ENCODE measurements around the gene RAB17. TPM values are rescaled to one million over a fixed set of nuclear protein-coding genes. Genes with fewer than 3 reads are reported as not detected.

The RAB17 gene
- total RNA-seq, 1 experiment from 2014 or later, result 41.8 TPM

DNA sequence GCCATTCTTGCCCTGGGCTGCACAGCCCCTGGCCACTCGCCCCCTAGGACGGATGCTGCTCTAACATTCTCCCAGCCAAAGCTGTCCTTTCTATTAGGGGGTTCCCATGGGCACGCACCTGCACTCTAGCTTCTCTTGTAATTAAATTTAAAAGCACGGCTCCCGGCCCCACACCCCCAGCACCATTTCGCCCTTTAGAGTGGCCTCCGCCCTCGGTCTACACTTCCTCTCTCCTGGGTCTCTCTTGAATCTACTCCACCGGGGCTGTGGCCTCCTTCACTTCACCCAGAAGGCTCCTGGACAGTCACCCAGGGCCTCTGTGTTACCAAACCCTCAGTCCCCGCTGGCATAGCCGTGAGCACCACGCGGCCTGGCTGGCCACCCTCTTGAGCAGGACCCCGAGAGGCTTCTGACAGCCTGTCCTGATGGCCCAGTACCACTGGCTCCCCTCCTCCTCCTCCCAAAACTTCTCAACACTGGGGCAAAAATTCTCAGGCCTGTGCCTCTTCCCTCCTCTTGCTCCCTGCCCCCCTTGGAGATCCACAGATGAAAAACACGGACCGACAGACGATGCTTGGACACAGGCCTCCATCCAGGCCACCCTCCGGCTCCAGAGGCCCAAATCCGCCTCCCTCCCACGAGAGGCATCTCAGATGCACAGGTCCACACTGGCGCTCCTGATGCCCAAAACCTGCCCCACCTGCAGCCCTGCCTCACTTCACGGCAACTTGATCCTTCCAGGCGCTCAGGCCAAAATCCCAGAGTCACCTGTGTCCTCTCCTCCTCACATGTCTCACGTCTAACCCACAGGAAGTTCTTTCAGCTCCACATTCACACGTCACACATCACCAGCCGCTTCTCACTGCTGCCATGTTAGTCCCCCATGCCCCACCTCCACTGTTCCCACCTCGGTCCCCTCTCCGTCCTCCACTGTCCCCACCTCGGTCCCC is 6.9 kb upstream of the RAB17 start:
- Histone ChIP-seq H3K4me1 (ENCODE audit: control insufficient read depth in 1 of 2, insufficient read depth in 2 of 2, low read length in 2 of 2) (peaks cover 4 to 6% of the 10 kb centered on the region in 2 experiments; a peak in 2 of 4 replicates), H3K9me3 (ENCODE audit: control insufficient read depth in 1 of 2, insufficient read depth in 1 of 2, low read depth in 1 of 2, low read length in 2 of 2) (no peaks in the 10 kb centered on the region), H3K9ac (ENCODE audit: low read length) (no peak overlapping the region), H3K79me2 (ENCODE audit: insufficient read depth, low read length) (no peaks in the 10 kb centered on the region), H3K9me2 (ENCODE audit: insufficient read depth) (no peaks in the 10 kb centered on the region), H3K27ac (ENCODE audit: low read depth, low read length) (no peak overlapping the region), H3K4me3 (replicated peaks in 1 of 2; ENCODE audit: low read depth in 1 of 2, low read length in 2 of 2) (no peak overlapping the region), H3K4me2 (ENCODE audit: low read length) (no peak overlapping the region), H3K36me3 (ENCODE audit: control insufficient read depth in 1 of 2, insufficient read depth in 2 of 2, low read length in 2 of 2) (no peaks in the 10 kb centered on the region), H3K27me3 (ENCODE audit: insufficient read depth, low read length) (no peaks in the 10 kb centered on the region), H4K20me1 (ENCODE audit: insufficient read depth) (no peaks in the 10 kb centered on the region), H2AFZ (ENCODE audit: low read depth, low read length, poor library complexity, severe bottlenecking) (no peak overlapping the region)
- BruUV-seq (replicated peaks), result no TSS peak
- ChIA-PET RAD21 (ENCODE audit: low non-redundant PET in 1 of 2, low total read pairs in 2 of 2, uncharacterized antibody in 2 of 2, unreplicated experiment in 2 of 2) (no interaction called here), CTCF (no interaction called here), POLR2A (no interaction called here)
- intact Hi-C loops (cut with micrococcal nuclease), result no loop called here
- no peak for ATAC-seq
- no peak for DNase-seq (ENCODE audit: low read depth, low spot score)
- TF ChIP-seq ZNF274 (IDR thresholded peaks at IDR 0.05; ENCODE audit: low read depth, low read length), result no peak
- TF ChIP-seq, protein P1, sequence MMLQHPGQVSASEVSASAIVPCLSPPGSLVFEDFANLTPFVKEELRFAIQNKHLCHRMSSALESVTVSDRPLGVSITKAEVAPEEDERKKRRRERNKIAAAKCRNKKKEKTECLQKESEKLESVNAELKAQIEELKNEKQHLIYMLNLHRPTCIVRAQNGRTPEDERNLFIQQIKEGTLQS (IDR thresholded peaks at IDR 0.05), result no peak
- TF ChIP-seq, protein P2, sequence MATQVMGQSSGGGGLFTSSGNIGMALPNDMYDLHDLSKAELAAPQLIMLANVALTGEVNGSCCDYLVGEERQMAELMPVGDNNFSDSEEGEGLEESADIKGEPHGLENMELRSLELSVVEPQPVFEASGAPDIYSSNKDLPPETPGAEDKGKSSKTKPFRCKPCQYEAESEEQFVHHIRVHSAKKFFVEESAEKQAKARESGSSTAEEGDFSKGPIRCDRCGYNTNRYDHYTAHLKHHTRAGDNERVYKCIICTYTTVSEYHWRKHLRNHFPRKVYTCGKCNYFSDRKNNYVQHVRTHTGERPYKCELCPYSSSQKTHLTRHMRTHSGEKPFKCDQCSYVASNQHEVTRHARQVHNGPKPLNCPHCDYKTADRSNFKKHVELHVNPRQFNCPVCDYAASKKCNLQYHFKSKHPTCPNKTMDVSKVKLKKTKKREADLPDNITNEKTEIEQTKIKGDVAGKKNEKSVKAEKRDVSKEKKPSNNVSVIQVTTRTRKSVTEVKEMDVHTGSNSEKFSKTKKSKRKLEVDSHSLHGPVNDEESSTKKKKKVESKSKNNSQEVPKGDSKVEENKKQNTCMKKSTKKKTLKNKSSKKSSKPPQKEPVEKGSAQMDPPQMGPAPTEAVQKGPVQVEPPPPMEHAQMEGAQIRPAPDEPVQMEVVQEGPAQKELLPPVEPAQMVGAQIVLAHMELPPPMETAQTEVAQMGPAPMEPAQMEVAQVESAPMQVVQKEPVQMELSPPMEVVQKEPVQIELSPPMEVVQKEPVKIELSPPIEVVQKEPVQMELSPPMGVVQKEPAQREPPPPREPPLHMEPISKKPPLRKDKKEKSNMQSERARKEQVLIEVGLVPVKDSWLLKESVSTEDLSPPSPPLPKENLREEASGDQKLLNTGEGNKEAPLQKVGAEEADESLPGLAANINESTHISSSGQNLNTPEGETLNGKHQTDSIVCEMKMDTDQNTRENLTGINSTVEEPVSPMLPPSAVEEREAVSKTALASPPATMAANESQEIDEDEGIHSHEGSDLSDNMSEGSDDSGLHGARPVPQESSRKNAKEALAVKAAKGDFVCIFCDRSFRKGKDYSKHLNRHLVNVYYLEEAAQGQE (IDR thresholded peaks at IDR 0.05; ENCODE audit: low read depth), result no peak
- TF ChIP-seq SP1 (IDR thresholded peaks at IDR 0.05; ENCODE audit: low read depth), result no peak
- TF ChIP-seq, protein P3, sequence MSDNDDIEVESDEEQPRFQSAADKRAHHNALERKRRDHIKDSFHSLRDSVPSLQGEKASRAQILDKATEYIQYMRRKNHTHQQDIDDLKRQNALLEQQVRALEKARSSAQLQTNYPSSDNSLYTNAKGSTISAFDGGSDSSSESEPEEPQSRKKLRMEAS (IDR thresholded peaks at IDR 0.05), result no peak
- no peak for TF ChIP-seq YY1 (IDR thresholded peaks at IDR 0.05; ENCODE audit: extremely low read depth, insufficient replicate concordance, low read depth, low read length)
- TF ChIP-seq EGR1 (IDR thresholded peaks at IDR 0.05; ENCODE audit: low read depth), result no peak
- TF ChIP-seq SRF (IDR thresholded peaks at IDR 0.05; ENCODE audit: low read depth), result no peak
- TF ChIP-seq RAD21 (IDR thresholded peaks at IDR 0.05; ENCODE audit: low read depth), result no peak
- no peak for TF ChIP-seq CBX3 (IDR thresholded peaks at IDR 0.05; ENCODE audit: low read depth)
- TF ChIP-seq EZH2phosphoT487 (IDR thresholded peaks at IDR 0.05; ENCODE audit: borderline replicate concordance), result no peak
- TF ChIP-seq SIN3A (IDR thresholded peaks at IDR 0.05; ENCODE audit: low read depth), result no peak
